NCI-H1048 (cell line): Measurements from ENCODE around the gene ZNF768.

Experiments
- DNase-seq: peaks from one replicate; lab custom pipeline; 2025; lab: John Stamatoyannopoulos, UW

The ZNF768 gene

DNA sequence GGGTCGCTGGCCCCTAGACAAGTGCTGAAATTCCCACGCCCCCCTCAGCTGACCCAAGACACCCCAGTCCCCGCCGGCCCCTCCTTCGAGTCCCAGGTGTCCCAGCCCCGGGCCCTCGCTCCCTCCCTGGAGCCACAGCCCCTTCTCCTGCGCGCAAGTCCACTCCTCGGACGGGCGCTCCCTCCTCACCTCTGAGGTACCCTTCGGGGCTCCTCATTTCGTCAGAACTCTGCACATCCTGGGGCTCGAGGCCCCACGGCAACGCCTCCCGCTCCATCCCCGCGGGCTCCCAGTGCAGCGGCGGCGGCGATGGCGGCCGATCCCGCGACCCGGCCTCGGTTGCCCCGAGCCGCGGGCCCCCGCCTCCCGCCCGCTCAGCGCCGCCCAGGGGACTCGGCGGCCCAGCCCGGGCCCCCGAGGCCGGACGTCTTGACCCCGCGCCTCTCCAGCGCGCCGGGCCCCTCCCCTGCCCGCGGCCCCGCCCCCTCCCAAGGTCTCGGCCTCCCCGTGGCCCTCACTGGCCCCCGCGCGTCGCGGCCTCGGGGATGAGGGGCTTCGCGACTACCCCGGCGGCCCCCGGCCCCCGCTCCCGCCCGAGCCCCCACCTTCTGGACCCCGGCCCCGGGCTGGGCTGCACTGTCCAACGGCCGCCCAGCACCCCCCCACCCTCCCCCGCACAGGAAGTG, at the start of gene ZNF768:
Gene ZNF768 (minus strand): TSS at position 430 of the 686 bp plus-strand sequence. CDS start 153 bp downstream, at position 277.
- DNase-seq, result no peak

DNA sequence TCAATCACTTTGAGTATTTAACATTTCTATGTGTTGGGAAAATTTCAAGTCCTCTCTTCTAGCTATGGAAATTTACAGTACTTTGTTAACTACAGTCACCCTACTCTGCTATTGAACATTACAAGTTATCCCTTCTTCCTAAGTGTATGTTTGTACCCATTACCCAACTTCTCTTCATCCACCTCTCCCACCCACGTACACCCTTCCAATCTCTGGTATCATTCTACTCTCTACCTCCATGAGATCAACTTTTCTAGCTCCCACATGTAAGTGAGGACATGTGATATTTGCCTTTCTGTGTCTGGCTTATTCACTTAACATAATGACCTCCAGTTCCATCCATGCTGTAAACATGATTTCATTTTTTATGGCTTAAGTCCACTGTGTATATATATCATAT, 48.3 kb upstream of the ZNF768 start:
- DNase-seq, result no peak

DNA sequence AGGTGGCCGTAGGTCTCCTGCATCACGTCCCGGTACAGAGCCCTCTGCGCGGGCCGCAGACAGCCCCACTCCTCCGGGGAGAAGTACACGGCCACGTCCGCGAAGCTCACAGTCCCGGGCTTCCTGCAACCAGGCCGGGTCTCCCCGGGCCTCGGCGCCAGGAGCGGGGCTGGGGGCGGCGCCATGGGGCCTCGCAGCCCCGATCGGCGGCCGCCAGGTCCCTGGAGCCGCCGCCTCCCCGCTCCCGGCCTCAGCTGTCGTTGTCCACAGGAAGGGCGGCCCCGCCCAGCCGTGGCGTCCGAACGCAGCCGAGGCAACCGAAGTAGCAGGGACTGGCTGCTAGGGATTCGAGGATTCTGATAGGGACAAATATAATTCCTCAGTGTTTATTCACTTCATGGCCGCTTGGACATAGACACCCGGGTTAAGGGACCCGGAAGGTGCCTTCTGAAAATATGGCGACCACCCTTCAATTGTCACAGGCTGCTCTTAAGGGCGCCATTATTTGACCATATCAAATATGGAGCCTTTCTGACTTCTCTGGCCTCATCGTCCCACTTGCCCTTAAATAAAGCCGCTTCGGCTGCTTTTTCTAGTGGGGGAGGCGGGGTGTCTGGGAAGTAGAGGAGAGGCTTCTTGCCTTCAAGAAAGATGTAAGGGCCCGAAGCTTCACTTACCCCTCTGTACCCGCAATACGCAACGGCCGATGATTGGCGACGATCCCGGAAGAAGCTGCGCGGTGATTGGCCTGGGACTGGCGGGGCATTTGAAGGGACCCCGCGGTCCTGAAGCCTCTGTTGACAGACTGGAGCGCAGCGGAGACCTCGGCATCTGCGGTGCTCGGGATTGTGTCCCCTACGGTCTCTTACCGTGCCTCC, 45.3 kb upstream of the ZNF768 start, which contains the start of gene ZNF688:
Gene ZNF688 (minus strand): TSS at position 270 of the 878 bp plus-strand sequence. CDS start 85 bp downstream, at position 185.
- DNase-seq, result peak; percentile 79

- no peak for DNase-seq
Measured at GRCh38 chr16:30570636-30571444, 44.5 kb upstream of the ZNF768 start.

GRCh38 chr16:30569746-30570635, 43.6 kb upstream of the ZNF768 start:
- no peak for DNase-seq

DNA sequence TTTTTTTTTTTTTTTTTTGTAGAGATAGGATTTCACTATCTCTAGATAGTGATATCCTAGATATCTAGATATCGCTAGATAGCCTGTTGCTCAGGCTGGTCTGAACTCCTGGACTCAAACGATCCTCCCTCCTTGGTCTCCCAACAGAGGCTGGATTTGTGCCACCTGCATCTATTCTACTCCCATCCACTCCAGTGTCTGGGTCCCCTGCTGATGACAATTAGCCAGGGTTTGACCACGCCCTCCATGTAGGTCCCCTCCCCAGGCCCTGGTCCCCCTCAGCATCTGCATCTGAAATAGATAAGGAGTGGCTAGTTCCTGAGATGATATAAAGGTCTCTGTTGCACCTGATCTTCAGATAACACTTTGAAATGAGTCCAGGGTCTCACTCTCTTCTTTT, 42.9 kb upstream of the ZNF768 start:
- no peak for DNase-seq

GRCh38 chr16:30567991-30568638, 41.7 kb upstream of the ZNF768 start:
- DNase-seq, result no peak

GRCh38 chr16:30567160-30567990, 41.0 kb upstream of the ZNF768 start:
- DNase-seq, result no peak

GRCh38 chr16:30566531-30566930, 40.2 kb upstream of the ZNF768 start:
- DNase-seq, result no peak

DNA sequence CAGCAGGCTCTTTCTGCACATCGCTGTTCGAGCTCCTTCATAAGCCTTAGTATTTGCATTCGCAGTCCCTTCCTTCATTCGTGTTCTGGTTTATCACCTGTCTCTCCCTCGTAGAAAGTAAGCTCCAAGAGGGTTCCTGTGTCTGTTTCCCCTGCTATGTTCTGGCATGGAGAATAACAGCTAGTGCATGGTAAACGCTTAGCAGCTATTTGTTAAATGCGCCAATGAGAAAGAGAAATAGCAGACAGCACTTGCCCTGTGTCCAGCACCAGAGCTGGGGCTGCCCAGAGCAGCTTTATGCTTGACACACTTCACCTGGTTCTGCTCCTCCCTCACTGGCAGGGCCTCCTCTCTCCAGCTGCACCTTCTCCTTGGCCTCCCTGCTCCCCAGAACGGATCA, 39.6 kb upstream of the ZNF768 start:
- no peak for DNase-seq

GRCh38 chr16:30565526-30565925, 39.2 kb upstream of the ZNF768 start:
- no peak for DNase-seq

GRCh38 chr16:30562021-30562420, 35.7 kb upstream of the ZNF768 start:
- DNase-seq, result no peak

GRCh38 chr16:30561089-30561816, 34.9 kb upstream of the ZNF768 start:
- DNase-seq, result no peak

DNA sequence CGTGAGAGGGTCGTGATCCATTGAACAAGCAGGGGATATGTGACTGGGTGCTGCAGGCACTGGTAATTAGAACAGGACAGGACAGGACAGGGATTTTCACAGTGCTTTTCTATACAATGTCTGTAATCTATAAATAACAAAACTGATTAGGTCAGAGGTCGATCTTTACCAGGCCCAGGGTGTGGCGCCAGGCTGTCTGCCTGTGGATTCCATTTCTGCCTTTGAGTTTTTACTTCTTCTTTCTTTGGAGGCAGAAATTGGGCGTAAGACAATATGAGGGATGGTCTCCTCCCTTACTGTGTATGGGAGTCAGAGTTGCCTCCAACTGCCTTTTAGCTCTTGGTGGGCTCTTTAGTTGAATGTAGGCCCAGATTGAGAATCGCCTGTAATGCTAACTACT, 33.3 kb upstream of the ZNF768 start:
- DNase-seq, result no peak

DNA sequence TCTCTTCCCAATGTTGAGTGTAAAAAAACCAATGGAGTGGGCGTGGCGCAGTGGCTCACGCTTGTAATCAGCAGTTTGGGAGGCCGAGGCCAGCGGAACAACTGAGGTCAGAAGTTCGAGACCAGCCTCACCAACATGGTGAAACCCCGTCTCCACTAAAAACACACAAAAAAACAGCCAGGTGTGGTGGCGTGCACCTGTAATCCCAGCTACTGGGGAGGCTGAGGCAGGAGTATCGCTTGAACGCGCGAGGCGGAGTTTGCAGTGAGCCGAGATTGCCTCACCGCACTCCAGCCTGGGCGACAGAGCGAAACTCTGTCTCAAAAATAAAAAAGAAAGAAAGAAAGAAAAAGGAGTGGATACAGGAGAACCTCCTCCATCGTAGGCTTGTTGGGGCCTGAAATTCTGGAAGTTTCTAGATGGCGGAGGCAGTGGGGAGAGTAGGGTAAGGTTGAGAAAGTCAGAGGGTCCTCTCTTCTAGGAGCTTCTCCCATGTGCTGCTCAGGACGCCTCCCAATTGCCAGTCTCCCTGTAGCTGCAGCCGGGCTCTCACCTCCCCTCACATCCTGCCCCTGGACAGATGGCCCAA, 32.5 kb upstream of the ZNF768 start:
- no peak for DNase-seq

- peak; percentile 82 for DNase-seq
Measured at GRCh38 chr16:30557957-30558788, 31.8 kb upstream of the ZNF768 start, which contains the start of gene ZNF764. Gene ZNF764, minus strand, starts transcription at chr16:30558374. Its CDS starts 192 bp downstream, at chr16:30558182.

- no peak for DNase-seq
Measured at GRCh38 chr16:30557707-30557956, 31.3 kb upstream of the ZNF768 start.

GRCh38 chr16:30556125-30556473, 29.7 kb upstream of the ZNF768 start:
- no peak for DNase-seq
